GM12878 (cell line): ENCODE data around the gene CTSC. TPM values are rescaled to one million over a fixed set of nuclear protein-coding genes. Genes with fewer than 3 reads are reported as not detected.

ENCODE experiments used
- ATAC-seq: fragments of 200-7000 bp; cut with Tn5 transposase; 3 replicates; pipeline ENCODE4 v1.9.1; 2020; ENCODE audit warnings: mild to moderate bottlenecking, moderate library complexity
- BruUV-seq: library from RNA; stranded (reverse); fragments of 400-500 nt; replicated peaks from 2 replicates; lab custom pipeline; 2021; lab: Mats Ljungman, UMichigan
- CTCF ChIA-PET: fragments of 300-600 bp; sonication (Branson Sonifier 250); formaldehyde crosslinking; extraction: SDS; loops from one replicate; lab custom pipeline; 2021; ENCODE audit warnings: inconsistent platforms; lab: Yijun Ruan, JAX
- POLR2A ChIA-PET: fragments of 350-600 bp; formaldehyde crosslinking; extraction: SDS; loops from one replicate; lab custom pipeline; 2021; ENCODE audit warnings: inconsistent platforms; lab: Charles Lee
- RAD21 ChIA-PET: fragments of 300-600 bp; sonication (Branson Sonifier 250); formaldehyde crosslinking; loops from one replicate; lab custom pipeline; 2023; ENCODE audit warnings: antibody characterized with exemption; ENCODE audit not compliant: unreplicated experiment; lab: Charles Lee
- SMC1A ChIA-PET: fragments of 300-600 bp; sonication (Branson Sonifier 250); formaldehyde crosslinking; loops from one replicate; lab custom pipeline; 2023; ENCODE audit not compliant: unreplicated experiment, uncharacterized antibody; lab: Charles Lee
- DNase-seq: peaks from one replicate; pipeline ENCODE4 v3.0.0-alpha.2; 2011; ENCODE audit warnings: low read depth, low spot score
- FAIRE-seq: peaks from 3 replicates; lab custom pipeline; 2011; peaks lifted over from hg19 to GRCh38; lab: Jason Lieb, UNC
- H2AFZ ChIP-seq: 2 replicates; pipeline ENCODE4 v1.6.0; 2011; ENCODE audit warnings: low read depth, low read length, control low read depth; ENCODE audit not compliant: control insufficient read depth
- H3K27ac ChIP-seq: 2 replicates; pipeline ENCODE4 v1.5.1; 2011; ENCODE audit warnings: control low read depth; ENCODE audit not compliant: control insufficient read depth, insufficient read depth
- H3K27me3 ChIP-seq, 2 experiments: replicated peaks in 1 of 2; 2 replicates each; pipeline versions ENCODE4 v1.6.0 to v1.6.1; 2011; ENCODE audit warnings: low read length in 1 of 2; ENCODE audit not compliant: control insufficient read depth in 2 of 2, insufficient read depth in 2 of 2
- H3K36me3 ChIP-seq, 2 experiments: 2 replicates each; pipeline ENCODE4 v1.5.1; 2011; ENCODE audit warnings: low read length in 1 of 2; ENCODE audit not compliant: control insufficient read depth in 2 of 2, insufficient read depth in 2 of 2
- H3K4me1 ChIP-seq: 2 replicates; pipeline ENCODE4 v1.6.1; 2011; ENCODE audit warnings: mild to moderate bottlenecking, low read length, moderate library complexity, mixed read lengths; ENCODE audit not compliant: control insufficient read depth, insufficient read depth
- H3K4me2 ChIP-seq: 2 replicates; pipeline ENCODE4 v1.6.0; 2011; ENCODE audit warnings: control low read depth; ENCODE audit not compliant: control insufficient read depth, insufficient read depth
- H3K4me3 ChIP-seq: fragments of 200-600 bp; sonication (generic); 2 replicates; pipeline ENCODE4 v1.5.1; 2016
- H3K79me2 ChIP-seq: 2 replicates; pipeline ENCODE4 v1.6.0; 2011; ENCODE audit warnings: low read length; ENCODE audit not compliant: control insufficient read depth, insufficient read depth
- H3K9ac ChIP-seq: 2 replicates; pipeline ENCODE4 v1.8.0; 2011; ENCODE audit warnings: low read length, control low read depth, mixed read lengths; ENCODE audit not compliant: control insufficient read depth, insufficient read depth
- H3K9me3 ChIP-seq: replicated peaks from 3 replicates; pipeline ENCODE4 v1.5.1; 2011; ENCODE audit warnings: mild to moderate bottlenecking, low read length; ENCODE audit not compliant: control insufficient read depth, insufficient read depth
- H4K20me1 ChIP-seq: 2 replicates; pipeline ENCODE4 v1.6.0; 2011; ENCODE audit not compliant: control insufficient read depth, insufficient read depth
- BHLHE40 ChIP-seq, 2 experiments: fragments of 450-650 bp in 1 of 2; IDR thresholded peaks; 2 replicates each; pipeline ENCODE4 v1.6.1; 2011 to 2017; ENCODE audit warnings: low read depth in 2 of 2, borderline replicate concordance in 1 of 2, improper control_type of control experiment in 1 of 2, low read length in 1 of 2, mild to moderate bottlenecking in 1 of 2
- CTCF ChIP-seq, 3 experiments: IDR thresholded peaks in 2 of 3; conservative IDR thresholded peaks in 1 of 3; 2 replicates each; pipeline ENCODE4 v1.5.1; 2011; ENCODE audit warnings: low read depth in 3 of 3, low read length in 3 of 3, mild to moderate bottlenecking in 3 of 3, control low read depth in 2 of 3, moderate library complexity in 2 of 3, inconsistent platforms in 1 of 3, mixed read lengths in 1 of 3; ENCODE audit not compliant: control insufficient read depth in 2 of 3, insufficient read depth in 1 of 3; ENCODE audit errors: extremely low read depth in 1 of 3
- KAT2A ChIP-seq: conservative IDR thresholded peaks from 2 replicates; pipeline ENCODE4 v1.6.1; 2011; ENCODE audit warnings: low read depth, low read length; ENCODE audit not compliant: control insufficient read depth
- SMC3 ChIP-seq: IDR thresholded peaks from 2 replicates; pipeline ENCODE4 v1.6.1; 2011; ENCODE audit warnings: low read length, improper control_type of control experiment, borderline replicate concordance
- WRNIP1 ChIP-seq: IDR thresholded peaks from 2 replicates; pipeline ENCODE4 v1.6.1; 2011; ENCODE audit warnings: low read depth, low read length, improper control_type of control experiment, borderline replicate concordance
- WGBS: methylation state at CpG from one replicate; pipeline ENCODE4 v1.1.6; 2016; ENCODE audit warnings: low lambda C conversion rate; ENCODE audit not compliant: insufficient replicate concordance, insufficient coverage; ENCODE audit errors: missing lambda C conversion rate; 5-methylcytosine and 5-hydroxymethylcytosine counted together
- in situ Hi-C: fragments of 300-500 bp; cut with MboI; formaldehyde crosslinking; loops from 9 replicates; pipeline ENCODE4 v1.14.3; 2018; ENCODE audit warnings: mixed read lengths
- intact Hi-C: fragments of 100-400 bp; cut with micrococcal nuclease; formaldehyde crosslinking; loops from one replicate; pipeline ENCODE4 v1.14.2; 2022; ENCODE audit not compliant: unreplicated experiment
- polyA plus RNA-seq, 11 experiments: library from polyadenylated mRNA; depleted of rRNA in 4 of 11; unstranded in 6 of 11; stranded (reverse) in 5 of 11; fragments of >200 nt; fragmentation: Nextera tagmentation in 4 of 11; fragmentation: Illumina TruSeq in 1 of 11; extraction: Ambion mirVana in 4 of 11; extraction: Trizol in 1 of 11; gene quantifications; 1 replicate in 1 of 11; 2 replicates in 10 of 11; pipeline versions ENCODE4 v1.2.1 to v1.2.3, GENCODE V29; 2011 to 2016; ENCODE audit warnings: inconsistent platforms in 2 of 11, missing spikeins in 2 of 11, low read depth in 1 of 11
- total RNA-seq, 4 experiments: library from RNA; depleted of rRNA in 3 of 4; stranded (reverse); fragments of >200 nt in 3 of 4; fragmentation: Illumina TruSeq in 1 of 4; extraction: Trizol in 1 of 4; gene quantifications; 2 replicates each; pipeline versions ENCODE4 v1.2.1 to v1.2.3, GENCODE V29; 2013 to 2021

Gene CTSC
- total and polyA plus RNA-seq, 10 of the 15 experiments (the other 5 are each of a cell fraction or from before 2014, with no cell fraction given), result 289 to 1,123 (median 430) TPM

- ATAC-seq, result no peak
- no peak overlapping the region; the same call in 1 of the 2 replicates for H3K9ac ChIP-seq
- intact Hi-C loops, result no loop called here
- CTCF ChIA-PET, result interaction anchor here (0.6 to 2.3 kb wide), 6 partner anchors 11 to 169 kb away, joined by 3 to 21 read pairs (median 3); no protein-coding TSS in a partner anchor
- TF ChIP-seq KAT2A, result no peak
- TF ChIP-seq SMC3, result no peak
- no peak for TF ChIP-seq BHLHE40 (IDR thresholded peaks at IDR 0.05; ENCODE audit: borderline replicate concordance in 1 of 2, low read depth in 2 of 2, low read length in 1 of 2)
- peak; percentile 6 to 22 (median 20); a peak in 3 of 6 replicates for TF ChIP-seq CTCF (IDR thresholded peaks at IDR 0.05 in 2 of 3, conservative IDR thresholded peaks at IDR 0.05 in 1 of 3; ENCODE audit: control insufficient read depth in 2 of 3, extremely low read depth in 1 of 3, insufficient read depth in 1 of 3, low read depth in 3 of 3, low read length in 3 of 3)
- TF ChIP-seq WRNIP1, result no peak
- no peak for DNase-seq
- H3K27me3 ChIP-seq, result no peaks in the 10 kb centered on the region
- no peak overlapping the region for H3K27ac ChIP-seq
- no peak overlapping the region for H3K4me3 ChIP-seq
- H3K9me3 ChIP-seq, result no peaks in the 10 kb centered on the region
- no peak for FAIRE-seq
- no peak overlapping the region for H2AFZ ChIP-seq
- SMC1A ChIA-PET, result interaction anchor here (0.6 to 4.0 kb wide), 8 partner anchors 11 to 202 kb away, joined by 3 to 42 read pairs (median 4); no protein-coding TSS in a partner anchor
- H3K4me2 ChIP-seq, result no peak overlapping the region; the same call in 1 of the 2 replicates
- in situ Hi-C loops, result no loop called here
- POLR2A ChIA-PET, result interaction anchor here (0.8 to 1.5 kb wide), 3 partner anchors 10 to 39 kb away, joined by 3 to 5 read pairs (median 4); no protein-coding TSS in a partner anchor
- peaks cover 17% of the 10 kb centered on the region for H3K4me1 ChIP-seq
- RAD21 ChIA-PET, result interaction anchor here (0.5 to 2.8 kb wide), 6 partner anchors 9 to 138 kb away, joined by 3 to 10 read pairs (median 3); no protein-coding TSS in a partner anchor
- H3K79me2 ChIP-seq, result peaks cover 24% of the 10 kb centered on the region
- no peaks in the 10 kb centered on the region for H3K36me3 ChIP-seq
- no TSS peak for BruUV-seq
- WGBS, result 82% methylated on average over 4 of the region's 4 CpGs
- no peaks in the 10 kb centered on the region for H4K20me1 ChIP-seq
Observed at GRCh38 chr11:88341522-88342251, 4.2 kb upstream of the CTSC start.
